Measurements from ENCODE around the gene LONP2.

DNA sequence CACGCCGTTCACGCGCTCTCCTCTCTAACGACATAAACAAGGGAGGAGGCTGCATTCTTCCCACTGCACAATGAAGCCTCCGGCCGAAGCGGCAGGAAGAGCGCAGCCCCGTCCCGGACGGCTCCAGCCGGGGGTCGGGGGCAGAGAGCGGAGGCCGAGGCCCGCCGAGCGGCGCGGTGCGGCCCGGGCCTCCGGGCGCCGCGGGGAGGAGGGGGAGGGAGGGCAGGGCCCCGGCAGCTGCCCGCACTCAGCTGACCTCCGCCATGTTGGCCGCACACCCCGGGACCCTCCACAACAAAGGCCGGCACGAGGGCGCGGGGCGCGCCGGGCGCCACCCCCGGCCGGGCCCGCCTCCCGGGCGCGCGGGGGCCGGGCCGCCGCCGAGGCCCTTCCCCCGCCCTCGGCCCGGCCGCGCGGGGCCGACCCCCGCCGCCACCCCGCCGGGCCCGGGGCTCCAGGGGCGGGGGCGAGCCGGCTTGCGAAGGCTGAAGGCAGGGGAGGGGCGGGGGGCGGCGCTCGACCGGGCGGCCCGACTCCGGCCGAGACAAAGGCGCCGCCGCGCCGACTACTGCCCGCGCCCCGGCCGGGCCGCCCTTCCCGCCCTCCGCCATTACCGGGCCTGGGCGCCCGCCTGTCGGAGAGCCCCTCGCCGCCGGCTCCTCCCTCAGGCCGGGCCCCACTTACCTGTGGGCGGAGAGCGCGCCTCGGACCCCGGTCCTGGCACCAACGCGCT, 140.6 kb downstream of the LONP2 start:
- TF ChIP-seq, protein P1, sequence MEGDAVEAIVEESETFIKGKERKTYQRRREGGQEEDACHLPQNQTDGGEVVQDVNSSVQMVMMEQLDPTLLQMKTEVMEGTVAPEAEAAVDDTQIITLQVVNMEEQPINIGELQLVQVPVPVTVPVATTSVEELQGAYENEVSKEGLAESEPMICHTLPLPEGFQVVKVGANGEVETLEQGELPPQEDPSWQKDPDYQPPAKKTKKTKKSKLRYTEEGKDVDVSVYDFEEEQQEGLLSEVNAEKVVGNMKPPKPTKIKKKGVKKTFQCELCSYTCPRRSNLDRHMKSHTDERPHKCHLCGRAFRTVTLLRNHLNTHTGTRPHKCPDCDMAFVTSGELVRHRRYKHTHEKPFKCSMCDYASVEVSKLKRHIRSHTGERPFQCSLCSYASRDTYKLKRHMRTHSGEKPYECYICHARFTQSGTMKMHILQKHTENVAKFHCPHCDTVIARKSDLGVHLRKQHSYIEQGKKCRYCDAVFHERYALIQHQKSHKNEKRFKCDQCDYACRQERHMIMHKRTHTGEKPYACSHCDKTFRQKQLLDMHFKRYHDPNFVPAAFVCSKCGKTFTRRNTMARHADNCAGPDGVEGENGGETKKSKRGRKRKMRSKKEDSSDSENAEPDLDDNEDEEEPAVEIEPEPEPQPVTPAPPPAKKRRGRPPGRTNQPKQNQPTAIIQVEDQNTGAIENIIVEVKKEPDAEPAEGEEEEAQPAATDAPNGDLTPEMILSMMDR (conservative IDR thresholded peaks at IDR 0.05; ENCODE audit: low read depth in 2 of 2) = no peak
- TF ChIP-seq EZH2 (IDR thresholded peaks at IDR 0.05; ENCODE audit: low read depth, unreplicated experiment) = no peak
- TF ChIP-seq EZH2phosphoT487 (IDR thresholded peaks at IDR 0.05; ENCODE audit: unreplicated experiment) = no peak
- TF ChIP-seq ZNF114 (CRISPR knock-in tag; IDR thresholded peaks at IDR 0.05) = no peak
- no peak for TF ChIP-seq POLR2AphosphoS5 (IDR thresholded peaks at IDR 0.05; ENCODE audit: low read depth)
- no peak for TF ChIP-seq JUNB (IDR thresholded peaks at IDR 0.05; ENCODE audit: unreplicated experiment)
- TF ChIP-seq REST (IDR thresholded peaks at IDR 0.05; ENCODE audit: unreplicated experiment) = no peak
- no peak for TF ChIP-seq STAT1 (IDR thresholded peaks at IDR 0.05; ENCODE audit: unreplicated experiment)
- TF ChIP-seq, protein P2, sequence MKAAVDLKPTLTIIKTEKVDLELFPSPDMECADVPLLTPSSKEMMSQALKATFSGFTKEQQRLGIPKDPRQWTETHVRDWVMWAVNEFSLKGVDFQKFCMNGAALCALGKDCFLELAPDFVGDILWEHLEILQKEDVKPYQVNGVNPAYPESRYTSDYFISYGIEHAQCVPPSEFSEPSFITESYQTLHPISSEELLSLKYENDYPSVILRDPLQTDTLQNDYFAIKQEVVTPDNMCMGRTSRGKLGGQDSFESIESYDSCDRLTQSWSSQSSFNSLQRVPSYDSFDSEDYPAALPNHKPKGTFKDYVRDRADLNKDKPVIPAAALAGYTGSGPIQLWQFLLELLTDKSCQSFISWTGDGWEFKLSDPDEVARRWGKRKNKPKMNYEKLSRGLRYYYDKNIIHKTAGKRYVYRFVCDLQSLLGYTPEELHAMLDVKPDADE (IDR thresholded peaks at IDR 0.05) = no peak
- no peak for TF ChIP-seq NANOG (IDR thresholded peaks at IDR 0.05; ENCODE audit: borderline replicate concordance)
- no peak for TF ChIP-seq CREB1 (CRISPR knock-in tag; IDR thresholded peaks at IDR 0.05; ENCODE audit: low read depth)
- TF ChIP-seq ZNF331 (CRISPR knock-in tag; IDR thresholded peaks at IDR 0.05; ENCODE audit: low read depth) = no peak
- TF ChIP-seq, protein P3, sequence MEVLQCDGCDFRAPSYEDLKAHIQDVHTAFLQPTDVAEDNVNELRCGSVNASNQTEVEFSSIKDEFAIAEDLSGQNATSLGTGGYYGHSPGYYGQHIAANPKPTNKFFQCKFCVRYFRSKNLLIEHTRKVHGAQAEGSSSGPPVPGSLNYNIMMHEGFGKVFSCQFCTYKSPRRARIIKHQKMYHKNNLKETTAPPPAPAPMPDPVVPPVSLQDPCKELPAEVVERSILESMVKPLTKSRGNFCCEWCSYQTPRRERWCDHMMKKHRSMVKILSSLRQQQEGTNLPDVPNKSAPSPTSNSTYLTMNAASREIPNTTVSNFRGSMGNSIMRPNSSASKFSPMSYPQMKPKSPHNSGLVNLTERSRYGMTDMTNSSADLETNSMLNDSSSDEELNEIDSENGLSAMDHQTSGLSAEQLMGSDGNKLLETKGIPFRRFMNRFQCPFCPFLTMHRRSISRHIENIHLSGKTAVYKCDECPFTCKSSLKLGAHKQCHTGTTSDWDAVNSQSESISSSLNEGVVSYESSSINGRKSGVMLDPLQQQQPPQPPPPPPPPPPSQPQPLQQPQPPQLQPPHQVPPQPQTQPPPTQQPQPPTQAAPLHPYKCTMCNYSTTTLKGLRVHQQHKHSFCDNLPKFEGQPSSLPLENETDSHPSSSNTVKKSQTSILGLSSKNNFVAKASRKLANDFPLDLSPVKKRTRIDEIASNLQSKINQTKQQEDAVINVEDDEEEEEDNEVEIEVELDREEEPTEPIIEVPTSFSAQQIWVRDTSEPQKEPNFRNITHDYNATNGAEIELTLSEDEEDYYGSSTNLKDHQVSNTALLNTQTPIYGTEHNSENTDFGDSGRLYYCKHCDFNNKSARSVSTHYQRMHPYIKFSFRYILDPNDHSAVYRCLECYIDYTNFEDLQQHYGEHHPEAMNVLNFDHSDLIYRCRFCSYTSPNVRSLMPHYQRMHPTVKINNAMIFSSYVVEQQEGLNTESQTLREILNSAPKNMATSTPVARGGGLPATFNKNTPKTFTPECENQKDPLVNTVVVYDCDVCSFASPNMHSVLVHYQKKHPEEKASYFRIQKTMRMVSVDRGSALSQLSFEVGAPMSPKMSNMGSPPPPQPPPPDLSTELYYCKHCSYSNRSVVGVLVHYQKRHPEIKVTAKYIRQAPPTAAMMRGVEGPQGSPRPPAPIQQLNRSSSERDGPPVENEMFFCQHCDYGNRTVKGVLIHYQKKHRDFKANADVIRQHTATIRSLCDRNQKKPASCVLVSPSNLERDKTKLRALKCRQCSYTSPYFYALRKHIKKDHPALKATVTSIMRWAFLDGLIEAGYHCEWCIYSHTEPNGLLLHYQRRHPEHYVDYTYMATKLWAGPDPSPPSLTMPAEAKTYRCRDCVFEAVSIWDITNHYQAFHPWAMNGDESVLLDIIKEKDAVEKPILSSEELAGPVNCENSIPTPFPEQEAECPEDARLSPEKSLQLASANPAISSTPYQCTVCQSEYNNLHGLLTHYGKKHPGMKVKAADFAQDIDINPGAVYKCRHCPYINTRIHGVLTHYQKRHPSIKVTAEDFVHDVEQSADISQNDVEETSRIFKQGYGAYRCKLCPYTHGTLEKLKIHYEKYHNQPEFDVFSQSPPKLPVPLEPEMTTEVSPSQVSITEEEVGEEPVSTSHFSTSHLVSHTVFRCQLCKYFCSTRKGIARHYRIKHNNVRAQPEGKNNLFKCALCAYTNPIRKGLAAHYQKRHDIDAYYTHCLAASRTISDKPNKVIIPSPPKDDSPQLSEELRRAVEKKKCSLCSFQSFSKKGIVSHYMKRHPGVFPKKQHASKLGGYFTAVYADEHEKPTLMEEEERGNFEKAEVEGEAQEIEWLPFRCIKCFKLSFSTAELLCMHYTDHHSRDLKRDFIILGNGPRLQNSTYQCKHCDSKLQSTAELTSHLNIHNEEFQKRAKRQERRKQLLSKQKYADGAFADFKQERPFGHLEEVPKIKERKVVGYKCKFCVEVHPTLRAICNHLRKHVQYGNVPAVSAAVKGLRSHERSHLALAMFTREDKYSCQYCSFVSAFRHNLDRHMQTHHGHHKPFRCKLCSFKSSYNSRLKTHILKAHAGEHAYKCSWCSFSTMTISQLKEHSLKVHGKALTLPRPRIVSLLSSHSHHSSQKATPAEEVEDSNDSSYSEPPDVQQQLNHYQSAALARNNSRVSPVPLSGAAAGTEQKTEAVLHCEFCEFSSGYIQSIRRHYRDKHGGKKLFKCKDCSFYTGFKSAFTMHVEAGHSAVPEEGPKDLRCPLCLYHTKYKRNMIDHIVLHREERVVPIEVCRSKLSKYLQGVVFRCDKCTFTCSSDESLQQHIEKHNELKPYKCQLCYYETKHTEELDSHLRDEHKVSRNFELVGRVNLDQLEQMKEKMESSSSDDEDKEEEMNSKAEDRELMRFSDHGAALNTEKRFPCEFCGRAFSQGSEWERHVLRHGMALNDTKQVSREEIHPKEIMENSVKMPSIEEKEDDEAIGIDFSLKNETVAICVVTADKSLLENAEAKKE (CRISPR knock-in tag; IDR thresholded peaks at IDR 0.05) = no peak

Data from GM23338 (cell line).